A549 (cell line): ENCODE results near the gene SCO1.

Experiments
- GATA3 ChIP-seq: IDR thresholded peaks from 2 replicates; pipeline ENCODE4 v1.6.1; 2012; ENCODE audit warnings: borderline replicate concordance
- RAD21 ChIP-seq, 2 experiments: fragments of >200 bp in 1 of 2; sonication (Bioruptor Twin) in 1 of 2; formaldehyde crosslinking in 1 of 2; IDR thresholded peaks in 1 of 2; conservative IDR thresholded peaks in 1 of 2; 2 replicates in 1 of 2; 3 replicates in 1 of 2; pipeline ENCODE4 v1.6.1; 2012 to 2018; ENCODE audit warnings: inconsistent platforms in 1 of 2
- TF ChIP-seq, protein P1 (sequence below): fragments of >200 bp; sonication (Bioruptor Twin); formaldehyde crosslinking; IDR thresholded peaks from 3 replicates; pipeline ENCODE4 v1.5.1; 2016

- TF ChIP-seq RAD21 (conservative IDR thresholded peaks at IDR 0.05 in 1 of 2, IDR thresholded peaks at IDR 0.05 in 1 of 2), result no peak
- TF ChIP-seq, protein P1, sequence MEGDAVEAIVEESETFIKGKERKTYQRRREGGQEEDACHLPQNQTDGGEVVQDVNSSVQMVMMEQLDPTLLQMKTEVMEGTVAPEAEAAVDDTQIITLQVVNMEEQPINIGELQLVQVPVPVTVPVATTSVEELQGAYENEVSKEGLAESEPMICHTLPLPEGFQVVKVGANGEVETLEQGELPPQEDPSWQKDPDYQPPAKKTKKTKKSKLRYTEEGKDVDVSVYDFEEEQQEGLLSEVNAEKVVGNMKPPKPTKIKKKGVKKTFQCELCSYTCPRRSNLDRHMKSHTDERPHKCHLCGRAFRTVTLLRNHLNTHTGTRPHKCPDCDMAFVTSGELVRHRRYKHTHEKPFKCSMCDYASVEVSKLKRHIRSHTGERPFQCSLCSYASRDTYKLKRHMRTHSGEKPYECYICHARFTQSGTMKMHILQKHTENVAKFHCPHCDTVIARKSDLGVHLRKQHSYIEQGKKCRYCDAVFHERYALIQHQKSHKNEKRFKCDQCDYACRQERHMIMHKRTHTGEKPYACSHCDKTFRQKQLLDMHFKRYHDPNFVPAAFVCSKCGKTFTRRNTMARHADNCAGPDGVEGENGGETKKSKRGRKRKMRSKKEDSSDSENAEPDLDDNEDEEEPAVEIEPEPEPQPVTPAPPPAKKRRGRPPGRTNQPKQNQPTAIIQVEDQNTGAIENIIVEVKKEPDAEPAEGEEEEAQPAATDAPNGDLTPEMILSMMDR, result no peak
- no peak for TF ChIP-seq GATA3
Observed at GRCh38 chr17:10716218-10716617, 18.9 kb upstream of the SCO1 start.
